ENCODE results near the gene MAP2K1.

MAP2K1 gene

DNA sequence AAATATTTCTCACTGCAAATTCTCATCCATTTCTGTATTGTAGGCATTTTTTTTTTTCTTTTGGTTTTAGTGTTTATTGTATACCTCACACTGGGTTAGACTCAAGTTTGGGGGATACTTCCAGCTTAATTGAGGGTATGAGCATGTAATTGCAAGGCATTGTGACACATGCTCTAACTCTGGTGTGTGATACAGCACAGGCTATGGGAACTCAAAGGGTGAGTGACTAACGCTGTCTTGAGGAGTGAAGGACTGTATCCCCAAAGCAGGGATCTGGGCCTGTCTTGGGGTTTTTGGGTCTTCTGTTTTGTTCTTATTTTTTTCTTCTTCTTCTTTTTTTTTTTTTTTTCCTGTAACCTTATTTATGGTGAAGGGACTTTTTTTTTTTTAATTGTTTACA lies 26.9 kb downstream of the MAP2K1 start:
- H3K9me3 ChIP-seq (replicated peaks in 1 of 2; ENCODE audit: control insufficient read depth in 2 of 2, insufficient read depth in 1 of 2, low read depth in 1 of 2, low read length in 2 of 2), result peaks cover 8 to 11% of the 10 kb centered on the region in 2 donors
- H2BK5ac ChIP-seq (ENCODE audit: low read length), result no peak overlapping the region
- H3K9ac ChIP-seq (ENCODE audit: low read depth, low read length, poor library complexity), result no peak overlapping the region
- no peak overlapping the region for H3K18ac ChIP-seq (ENCODE audit: low read length)
- H3K36me3 ChIP-seq (replicated peaks in 1 of 2; ENCODE audit: control insufficient read depth in 2 of 2, insufficient read depth in 2 of 2, low read length in 2 of 2), result no peaks in the 10 kb centered on the region
- peaks cover 0 to 11% of the 10 kb centered on the region in 2 donors for H3K4me1 ChIP-seq (ENCODE audit: control insufficient read depth in 2 of 2, insufficient read depth in 1 of 2, low read depth in 1 of 2, low read length in 2 of 2)
- H3K4me3 ChIP-seq (ENCODE audit: low read length in 2 of 2), result no peak overlapping the region
- H3K27ac ChIP-seq (replicated peaks; ENCODE audit: low read length), result no peak overlapping the region
- H2BK15ac ChIP-seq (ENCODE audit: low read length), result no peak overlapping the region
- no CpG with 5 or more reads among the region's 1 CpG for WGBS, 2 donors (ENCODE audit: extremely low coverage in 2 of 2, insufficient read length in 2 of 2, insufficient replicate concordance in 1 of 2)
- H2AFZ ChIP-seq (ENCODE audit: low read length), result no peak overlapping the region
- no peak overlapping the region for H2BK12ac ChIP-seq (ENCODE audit: low read length)
- DNase-seq (ENCODE audit: low spot score), result no peak
- no peak overlapping the region for H4K8ac ChIP-seq (ENCODE audit: low read depth, low read length)
- H3K27me3 ChIP-seq (ENCODE audit: control insufficient read depth in 3 of 3, insufficient read depth in 3 of 3, low read depth in 1 of 3, low read length in 3 of 3), result no peaks in the 10 kb centered on the region
- H3K23ac ChIP-seq (ENCODE audit: low read depth, low read length, poor library complexity), result no peak overlapping the region
- no peak overlapping the region for H2AK5ac ChIP-seq (ENCODE audit: low read depth, low read length)
- no peak overlapping the region for H4K91ac ChIP-seq (ENCODE audit: low read depth, low read length, poor library complexity)
- H3K4ac ChIP-seq (ENCODE audit: low read length), result no peak overlapping the region
- H3K79me1 ChIP-seq (ENCODE audit: low read depth, low read length), result no peaks in the 10 kb centered on the region
- no peak overlapping the region for H3K4me2 ChIP-seq (ENCODE audit: insufficient read depth, low read length, poor library complexity, severe bottlenecking)
- no peak overlapping the region for H2BK120ac ChIP-seq (ENCODE audit: low read depth, low read length)
- H3K14ac ChIP-seq (ENCODE audit: low read length), result no peak overlapping the region

DNA sequence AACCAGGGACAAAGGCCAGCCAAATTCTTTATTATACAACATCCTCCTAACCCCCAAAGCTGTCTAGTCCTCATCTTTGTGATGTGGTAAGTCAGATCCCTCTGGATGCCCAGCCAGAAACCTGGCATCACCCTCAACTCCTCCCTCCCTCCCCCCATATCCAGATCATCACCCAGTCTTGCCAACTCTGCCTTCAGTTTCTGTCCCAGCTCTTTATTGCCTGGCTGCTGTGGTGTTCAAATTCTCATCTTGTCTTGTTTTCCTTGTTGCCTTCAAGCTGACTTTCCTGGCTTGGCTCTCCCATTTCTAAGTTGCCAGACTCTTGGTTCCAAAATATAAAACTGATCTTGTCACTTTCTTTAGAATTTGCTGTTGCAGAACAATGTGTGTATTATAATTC lies 28.6 kb downstream of the MAP2K1 start:
- Histone ChIP-seq H3K4me3 (ENCODE audit: low read length in 2 of 2) (no peak overlapping the region), H4K91ac (ENCODE audit: low read depth, low read length, poor library complexity) (no peak overlapping the region), H2BK5ac (ENCODE audit: low read length) (no peak overlapping the region), H2BK120ac (ENCODE audit: low read depth, low read length) (no peak overlapping the region), H2AK5ac (ENCODE audit: low read depth, low read length) (no peak overlapping the region), H3K4ac (ENCODE audit: low read length) (no peak overlapping the region), H2BK15ac (ENCODE audit: low read length) (no peak overlapping the region), H2BK12ac (ENCODE audit: low read length) (no peak overlapping the region), H3K27me3 (ENCODE audit: control insufficient read depth in 3 of 3, insufficient read depth in 3 of 3, low read depth in 1 of 3, low read length in 3 of 3) (no peaks in the 10 kb centered on the region), H4K8ac (ENCODE audit: low read depth, low read length) (no peak overlapping the region), H3K36me3 (replicated peaks in 1 of 2; ENCODE audit: control insufficient read depth in 2 of 2, insufficient read depth in 2 of 2, low read length in 2 of 2) (no peaks in the 10 kb centered on the region), H3K9ac (ENCODE audit: low read depth, low read length, poor library complexity) (no peak overlapping the region), H3K9me3 (replicated peaks in 1 of 2; ENCODE audit: control insufficient read depth in 2 of 2, insufficient read depth in 1 of 2, low read depth in 1 of 2, low read length in 2 of 2) (peaks cover 8 to 11% of the 10 kb centered on the region in 2 donors), H2AFZ (ENCODE audit: low read length) (no peak overlapping the region), H3K27ac (replicated peaks; ENCODE audit: low read length) (no peak overlapping the region), H3K4me1 (ENCODE audit: control insufficient read depth in 2 of 2, insufficient read depth in 1 of 2, low read depth in 1 of 2, low read length in 2 of 2) (peaks cover 0 to 6% of the 10 kb centered on the region in 2 donors), H3K4me2 (ENCODE audit: insufficient read depth, low read length, poor library complexity, severe bottlenecking) (no peak overlapping the region), H3K23ac (ENCODE audit: low read depth, low read length, poor library complexity) (no peak overlapping the region), H3K79me1 (ENCODE audit: low read depth, low read length) (no peaks in the 10 kb centered on the region), H3K14ac (ENCODE audit: low read length) (no peak overlapping the region), H3K18ac (ENCODE audit: low read length) (no peak overlapping the region)
- DNase-seq (ENCODE audit: low spot score), result no peak

GRCh38 chr15:66417736-66418135 lies 31.0 kb downstream of the MAP2K1 start:
- Histone ChIP-seq H3K4ac (ENCODE audit: low read length) (no peak overlapping the region), H2AK5ac (ENCODE audit: low read depth, low read length) (no peak overlapping the region), H3K23ac (ENCODE audit: low read depth, low read length, poor library complexity) (no peak overlapping the region), H3K27ac (replicated peaks; ENCODE audit: low read length) (no peak overlapping the region), H4K8ac (ENCODE audit: low read depth, low read length) (no peak overlapping the region), H3K14ac (ENCODE audit: low read length) (no peak overlapping the region), H2BK15ac (ENCODE audit: low read length) (no peak overlapping the region), H4K91ac (ENCODE audit: low read depth, low read length, poor library complexity) (no peak overlapping the region), H3K4me2 (ENCODE audit: insufficient read depth, low read length, poor library complexity, severe bottlenecking) (no peak overlapping the region), H3K18ac (ENCODE audit: low read length) (no peak overlapping the region), H3K9me3 (replicated peaks in 1 of 2; ENCODE audit: control insufficient read depth in 2 of 2, insufficient read depth in 1 of 2, low read depth in 1 of 2, low read length in 2 of 2) (peaks cover 8 to 11% of the 10 kb centered on the region in 2 donors), H3K36me3 (replicated peaks in 1 of 2; ENCODE audit: control insufficient read depth in 2 of 2, insufficient read depth in 2 of 2, low read length in 2 of 2) (no peaks in the 10 kb centered on the region), H2BK120ac (ENCODE audit: low read depth, low read length) (no peak overlapping the region), H2BK12ac (ENCODE audit: low read length) (no peak overlapping the region), H3K4me3 (ENCODE audit: low read length in 2 of 2) (no peak overlapping the region), H3K79me1 (ENCODE audit: low read depth, low read length) (no peaks in the 10 kb centered on the region), H3K4me1 (ENCODE audit: control insufficient read depth in 2 of 2, insufficient read depth in 1 of 2, low read depth in 1 of 2, low read length in 2 of 2) (no peaks in the 10 kb centered on the region), H2AFZ (ENCODE audit: low read length) (no peak overlapping the region), H3K27me3 (ENCODE audit: control insufficient read depth in 3 of 3, insufficient read depth in 3 of 3, low read depth in 1 of 3, low read length in 3 of 3) (no peaks in the 10 kb centered on the region), H2BK5ac (ENCODE audit: low read length) (no peak overlapping the region), H3K9ac (ENCODE audit: low read depth, low read length, poor library complexity) (no peak overlapping the region)
- DNase-seq (ENCODE audit: low spot score), result no peak
- no CpG with 5 or more reads among the region's 5 CpGs for WGBS, 2 donors (ENCODE audit: extremely low coverage in 2 of 2, insufficient read length in 2 of 2, insufficient replicate concordance in 1 of 2)

DNA sequence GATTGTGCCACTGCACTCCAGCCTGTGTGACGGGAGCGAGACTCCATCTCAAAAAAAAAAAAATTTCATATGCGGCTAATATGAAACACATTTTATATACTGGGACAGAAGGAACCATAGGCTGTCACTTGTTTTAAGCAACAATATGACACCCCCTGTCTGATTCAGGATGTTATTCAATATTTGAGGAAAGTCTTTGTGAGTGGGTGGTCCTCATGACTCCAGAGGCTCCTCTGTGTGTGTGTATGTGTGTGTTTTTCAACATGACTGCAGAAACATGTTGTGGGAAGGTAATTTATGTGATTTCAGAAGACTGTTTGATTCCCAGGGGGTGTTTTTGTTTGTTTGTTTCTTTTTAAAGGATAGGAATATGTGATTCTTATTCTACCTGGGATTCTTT lies 32.8 kb downstream of the MAP2K1 start:
- no peaks in the 10 kb centered on the region for H3K4me1 ChIP-seq (ENCODE audit: control insufficient read depth in 2 of 2, insufficient read depth in 1 of 2, low read depth in 1 of 2, low read length in 2 of 2)
- no peak overlapping the region for H2BK12ac ChIP-seq (ENCODE audit: low read length)
- WGBS, 2 donors (ENCODE audit: extremely low coverage in 2 of 2, insufficient read length in 2 of 2, insufficient replicate concordance in 1 of 2), result no CpG with 5 or more reads among the region's 3 CpGs
- no peak overlapping the region for H2AFZ ChIP-seq (ENCODE audit: low read length)
- H3K9ac ChIP-seq (ENCODE audit: low read depth, low read length, poor library complexity), result no peak overlapping the region
- H3K27ac ChIP-seq (replicated peaks; ENCODE audit: low read length), result no peak overlapping the region
- DNase-seq (ENCODE audit: low spot score), result no peak
- no peak overlapping the region for H4K8ac ChIP-seq (ENCODE audit: low read depth, low read length)
- H3K14ac ChIP-seq (ENCODE audit: low read length), result no peak overlapping the region
- no peak overlapping the region for H3K4me2 ChIP-seq (ENCODE audit: insufficient read depth, low read length, poor library complexity, severe bottlenecking)
- no peak overlapping the region for H3K23ac ChIP-seq (ENCODE audit: low read depth, low read length, poor library complexity)
- H2BK120ac ChIP-seq (ENCODE audit: low read depth, low read length), result no peak overlapping the region
- H3K79me1 ChIP-seq (ENCODE audit: low read depth, low read length), result no peaks in the 10 kb centered on the region
- H3K9me3 ChIP-seq (replicated peaks in 1 of 2; ENCODE audit: control insufficient read depth in 2 of 2, insufficient read depth in 1 of 2, low read depth in 1 of 2, low read length in 2 of 2), result peaks cover 1 to 4% of the 10 kb centered on the region in 2 donors
- no peak overlapping the region for H2BK15ac ChIP-seq (ENCODE audit: low read length)
- H3K18ac ChIP-seq (ENCODE audit: low read length), result no peak overlapping the region
- no peak overlapping the region for H4K91ac ChIP-seq (ENCODE audit: low read depth, low read length, poor library complexity)
- H3K4me3 ChIP-seq (ENCODE audit: low read length in 2 of 2), result no peak overlapping the region
- no peak overlapping the region for H2BK5ac ChIP-seq (ENCODE audit: low read length)
- H3K36me3 ChIP-seq (replicated peaks in 1 of 2; ENCODE audit: control insufficient read depth in 2 of 2, insufficient read depth in 2 of 2, low read length in 2 of 2), result no peaks in the 10 kb centered on the region
- no peak overlapping the region for H2AK5ac ChIP-seq (ENCODE audit: low read depth, low read length)
- no peak overlapping the region for H3K4ac ChIP-seq (ENCODE audit: low read length)
- no peaks in the 10 kb centered on the region for H3K27me3 ChIP-seq (ENCODE audit: control insufficient read depth in 3 of 3, insufficient read depth in 3 of 3, low read depth in 1 of 3, low read length in 3 of 3)

Data from neuronal stem cell (in vitro differentiated cells).